Body of pancreas (tissue), 4 donors: Measurements from ENCODE around the gene EIF3A. TPM values are rescaled to one million over a fixed set of nuclear protein-coding genes. Genes with fewer than 3 reads are reported as not detected.

Source experiments
- ATAC-seq: fragments of 150-250 bp; one replicate; pipeline ENCODE4 v1.9.1; 2016
- DNase-seq, 4 donors: peaks; one replicate each; pipeline ENCODE4 v3.0.0-alpha.2; 2019
- H3K27ac ChIP-seq, 4 donors: fragments of 200-600 bp; sonication (generic); 1 replicate in 3 of 4; 2 replicates in 1 of 4; pipeline versions ENCODE4 v1.5.1 to v1.6.1; 2016 to 2019; ENCODE audit warnings: mild to moderate bottlenecking in 1 of 4, mixed read lengths in 1 of 4, moderate library complexity in 1 of 4
- H3K27me3 ChIP-seq, 2 donors: fragments of 200-600 bp; sonication (generic); one replicate each; pipeline ENCODE4 v1.6.0; 2016; ENCODE audit warnings: mild to moderate bottlenecking in 1 of 2
- H3K36me3 ChIP-seq, 2 donors: fragments of 200-600 bp; sonication (generic); replicated peaks in 1 of 2; 2 replicates each; pipeline ENCODE4 v1.5.1; 2016; ENCODE audit warnings: low read depth in 2 of 2; ENCODE audit not compliant: insufficient read depth in 1 of 2
- H3K4me1 ChIP-seq: fragments of 200-600 bp; sonication (generic); one replicate; pipeline ENCODE4 v1.6.0; 2016
- H3K4me3 ChIP-seq, 2 donors: fragments of 200-600 bp; sonication (generic); 1 replicate in 1 of 2; 2 replicates in 1 of 2; pipeline ENCODE4 v1.5.1; 2016 to 2019
- H3K9me3 ChIP-seq, 3 donors: fragments of 200-600 bp; sonication (generic); 1 replicate in 2 of 3; 2 replicates in 1 of 3; pipeline ENCODE4 v1.5.1; 2016
- POLR2A ChIP-seq, 3 donors: fragments of 450-650 bp; IDR thresholded peaks; one replicate each; pipeline ENCODE4 v1.6.1; 2016; ENCODE audit warnings: antibody characterized with exemption in 3 of 3, mild to moderate bottlenecking in 2 of 3
- WGBS, 2 donors: methylation state at CpG; one replicate each; pipeline ENCODE4 v1.1.5; 2017; 5-methylcytosine and 5-hydroxymethylcytosine counted together
- intact Hi-C: fragments of 100-400 bp; cut with DNase I; formaldehyde crosslinking; loops from one replicate; pipeline ENCODE4 v1.15.1; 2023
- total RNA-seq, 2 donors: library from RNA; depleted of rRNA; stranded (reverse); fragments of >200 nt; gene quantifications; one replicate each; pipeline ENCODE4 v1.1.0, GENCODE V29; 2016
- TF ChIP-seq, protein P1 (sequence below), 7 experiments: fragments of 450-650 bp in 4 of 7; fragments of 200-600 bp in 3 of 7; sonication (generic) in 3 of 7; IDR thresholded peaks; one replicate each; pipeline ENCODE4 v1.5.1; 2016 to 2019; ENCODE audit warnings: antibody characterized with exemption in 7 of 7

Gene EIF3A
- total RNA-seq, 2 donors from 2014 or later, result 107 to 114 TPM

DNA sequence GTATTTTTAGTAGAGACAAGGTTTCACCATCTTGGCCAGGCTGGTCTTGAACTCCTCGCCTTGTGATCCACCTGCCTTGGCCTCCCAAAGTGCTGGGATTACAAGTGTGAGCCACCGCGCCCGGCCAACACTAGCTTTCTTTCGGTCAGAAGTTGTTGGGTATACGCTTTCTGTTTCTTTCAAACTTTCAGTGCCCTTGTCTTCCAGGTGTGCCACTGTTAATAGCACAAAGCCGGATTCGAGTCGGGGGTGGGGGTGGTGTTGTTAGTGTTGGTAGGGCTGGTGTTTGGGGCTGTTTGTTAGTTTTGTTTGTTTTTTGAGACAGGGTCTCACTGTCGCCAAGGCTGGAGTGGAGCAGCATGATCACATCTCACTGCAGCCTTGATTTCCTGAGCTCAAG lies 84.9 kb downstream of the EIF3A start:
- WGBS, 2 donors, result 86 to 88% methylated on average over 10 of the region's 10 CpGs
- no peaks in the 10 kb centered on the region for H3K27me3 ChIP-seq
- intact Hi-C loops, result no loop called here
- no peak overlapping the region for H3K27ac ChIP-seq
- peaks cover 5% of the 10 kb centered on the region for H3K4me1 ChIP-seq
- TF ChIP-seq POLR2A (IDR thresholded peaks at IDR 0.05), result no peak
- TF ChIP-seq, protein P1, sequence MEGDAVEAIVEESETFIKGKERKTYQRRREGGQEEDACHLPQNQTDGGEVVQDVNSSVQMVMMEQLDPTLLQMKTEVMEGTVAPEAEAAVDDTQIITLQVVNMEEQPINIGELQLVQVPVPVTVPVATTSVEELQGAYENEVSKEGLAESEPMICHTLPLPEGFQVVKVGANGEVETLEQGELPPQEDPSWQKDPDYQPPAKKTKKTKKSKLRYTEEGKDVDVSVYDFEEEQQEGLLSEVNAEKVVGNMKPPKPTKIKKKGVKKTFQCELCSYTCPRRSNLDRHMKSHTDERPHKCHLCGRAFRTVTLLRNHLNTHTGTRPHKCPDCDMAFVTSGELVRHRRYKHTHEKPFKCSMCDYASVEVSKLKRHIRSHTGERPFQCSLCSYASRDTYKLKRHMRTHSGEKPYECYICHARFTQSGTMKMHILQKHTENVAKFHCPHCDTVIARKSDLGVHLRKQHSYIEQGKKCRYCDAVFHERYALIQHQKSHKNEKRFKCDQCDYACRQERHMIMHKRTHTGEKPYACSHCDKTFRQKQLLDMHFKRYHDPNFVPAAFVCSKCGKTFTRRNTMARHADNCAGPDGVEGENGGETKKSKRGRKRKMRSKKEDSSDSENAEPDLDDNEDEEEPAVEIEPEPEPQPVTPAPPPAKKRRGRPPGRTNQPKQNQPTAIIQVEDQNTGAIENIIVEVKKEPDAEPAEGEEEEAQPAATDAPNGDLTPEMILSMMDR (IDR thresholded peaks at IDR 0.05), result no peak
- H3K36me3 ChIP-seq, result no peaks in the 10 kb centered on the region
- H3K9me3 ChIP-seq, result no peaks in the 10 kb centered on the region
- no peak for ATAC-seq
- H3K4me3 ChIP-seq, result no peak overlapping the region
- no peak for DNase-seq

DNA sequence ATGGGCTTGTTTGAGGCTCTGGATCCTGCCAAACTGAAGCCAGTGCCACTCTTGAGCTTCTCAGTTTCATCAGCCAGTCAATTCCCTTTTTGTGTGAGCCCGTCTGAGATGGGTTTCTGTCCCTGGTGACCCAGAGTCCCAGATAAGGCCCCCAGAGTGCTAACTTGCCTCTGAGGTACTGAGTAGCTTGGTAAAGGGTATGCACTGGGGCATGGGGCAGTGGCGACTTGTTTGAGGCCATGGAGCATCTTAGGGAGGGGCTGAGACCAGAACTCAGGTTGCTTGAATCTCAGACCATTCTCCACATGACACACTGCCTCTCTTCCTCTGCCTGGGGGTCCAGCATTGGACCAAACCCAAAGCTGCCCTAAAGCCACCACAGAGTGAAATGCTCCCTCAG lies 86.3 kb downstream of the EIF3A start:
- intact Hi-C loops, result no loop called here
- TF ChIP-seq POLR2A (IDR thresholded peaks at IDR 0.05), result no peak
- TF ChIP-seq, protein P1 (IDR thresholded peaks at IDR 0.05), result no peak
- WGBS, 2 donors, result 59% methylated on average over 2 of the region's 2 CpGs; no CpG with 5 or more reads in 1 of the 2 donors

DNA sequence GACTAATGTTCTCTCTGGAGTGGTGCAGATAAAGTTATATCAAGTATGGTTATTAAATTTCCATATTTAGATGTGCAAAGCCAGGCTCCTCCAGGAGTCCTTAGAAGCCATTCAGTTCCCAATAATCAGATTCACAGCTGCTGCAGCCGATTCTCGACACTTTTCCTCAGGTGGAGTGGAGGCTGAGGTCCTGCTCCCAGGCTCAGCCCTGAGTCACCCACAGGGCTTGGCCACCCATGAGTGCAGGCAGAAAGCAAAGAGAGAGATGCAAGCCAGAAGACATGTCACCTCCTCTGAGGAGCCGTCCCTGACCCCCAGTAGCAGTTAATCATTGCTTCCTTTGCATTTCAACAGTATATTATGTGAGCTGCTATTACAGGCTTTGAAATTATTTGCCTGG lies 87.4 kb downstream of the EIF3A start:
- no peak for DNase-seq
- intact Hi-C loops, result no loop called here
- no peaks in the 10 kb centered on the region for H3K9me3 ChIP-seq
- no peak overlapping the region for H3K4me3 ChIP-seq
- WGBS, 2 donors, result 67 to 91% methylated on average over 3 of the region's 3 CpGs
- H3K36me3 ChIP-seq, result no peaks in the 10 kb centered on the region
- ATAC-seq, result no peak
- no peak overlapping the region for H3K27ac ChIP-seq
- H3K27me3 ChIP-seq, result no peaks in the 10 kb centered on the region
- no peaks in the 10 kb centered on the region for H3K4me1 ChIP-seq
- TF ChIP-seq, protein P1 (IDR thresholded peaks at IDR 0.05), result no peak
- TF ChIP-seq POLR2A (IDR thresholded peaks at IDR 0.05), result no peak

More for the DNA sequence above, 86.3 kb downstream of the EIF3A start:
- Histone ChIP-seq H3K4me3 (no peak overlapping the region), H3K27me3 (no peaks in the 10 kb centered on the region), H3K4me1 (no peaks in the 10 kb centered on the region), H3K36me3 (no peaks in the 10 kb centered on the region), H3K27ac (no peak overlapping the region), H3K9me3 (no peaks in the 10 kb centered on the region)
- no peak for ATAC-seq
- no peak for DNase-seq

DNA sequence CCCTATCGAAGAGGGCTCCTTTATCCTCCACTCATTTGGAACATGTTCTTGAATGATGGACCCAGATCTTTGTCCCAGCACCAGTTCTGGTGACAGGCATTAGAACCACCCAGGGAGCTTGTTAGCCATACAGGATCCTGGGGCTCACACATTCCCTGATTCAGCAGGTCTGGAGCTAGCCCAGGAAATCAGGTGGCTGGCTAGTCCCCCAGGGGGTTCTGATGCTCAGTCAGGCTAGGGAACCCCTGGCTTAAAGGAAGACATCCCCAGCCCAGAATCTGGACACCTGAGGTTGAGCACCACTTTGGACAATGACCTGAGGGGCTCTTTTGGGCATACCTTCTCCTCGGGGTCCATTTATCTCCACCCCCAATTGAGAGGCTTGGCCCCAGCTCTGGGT lies 88.1 kb downstream of the EIF3A start:
- Histone ChIP-seq H3K4me3 (no peak overlapping the region), H3K27ac (no peak overlapping the region), H3K27me3 (no peaks in the 10 kb centered on the region), H3K9me3 (no peaks in the 10 kb centered on the region), H3K36me3 (no peaks in the 10 kb centered on the region), H3K4me1 (no peaks in the 10 kb centered on the region)
- no peak for DNase-seq
- no peak for ATAC-seq
- TF ChIP-seq POLR2A (IDR thresholded peaks at IDR 0.05), result no peak
- TF ChIP-seq, protein P1 (IDR thresholded peaks at IDR 0.05), result no peak
- WGBS, 2 donors, result 68 to 70% methylated on average over 2 of the region's 2 CpGs
- intact Hi-C loops, result no loop called here

DNA sequence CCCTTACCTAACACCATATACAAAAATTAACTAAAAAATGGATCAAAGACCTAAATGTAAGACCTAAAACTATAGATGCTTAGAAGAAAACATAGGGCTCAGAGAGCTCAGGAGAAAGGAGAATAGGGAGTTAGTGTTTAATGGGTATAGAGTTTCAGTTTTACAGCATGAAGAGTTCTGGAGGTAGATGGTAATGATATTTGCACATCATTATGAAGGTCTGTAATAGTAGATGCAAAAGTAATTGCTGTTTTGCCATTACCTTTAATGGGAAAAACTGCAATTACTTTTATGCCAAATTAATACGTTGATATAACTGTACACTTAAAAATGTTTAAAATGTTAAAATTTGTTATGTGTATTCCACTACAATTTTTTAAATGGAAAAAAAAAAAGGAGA lies 90.3 kb downstream of the EIF3A start:
- WGBS, 2 donors, result 60 to 78% methylated on average over 1 of the region's 1 CpG
- DNase-seq, result no peak

More for the DNA sequence above, 90.3 kb downstream of the EIF3A start:
- H3K27me3 ChIP-seq, result no peaks in the 10 kb centered on the region
- H3K9me3 ChIP-seq, result no peaks in the 10 kb centered on the region
- intact Hi-C loops, result no loop called here
- ATAC-seq, result no peak
- no peak overlapping the region for H3K27ac ChIP-seq
- no peak overlapping the region for H3K4me3 ChIP-seq
- TF ChIP-seq POLR2A (IDR thresholded peaks at IDR 0.05), result no peak
- TF ChIP-seq, protein P1 (IDR thresholded peaks at IDR 0.05), result no peak
- no peaks in the 10 kb centered on the region for H3K4me1 ChIP-seq
- no peaks in the 10 kb centered on the region for H3K36me3 ChIP-seq
